ENCODE data around the gene DACT3.
A peak's percentile ranks its signal among the peaks of the same experiment; 100 is the strongest.
"Not testable (repeated sequence)": the region's sequence is repeated elsewhere in the genome, so short reads cannot be mapped to it uniquely, and the experiment has no call there.

Gene DACT3

DNA sequence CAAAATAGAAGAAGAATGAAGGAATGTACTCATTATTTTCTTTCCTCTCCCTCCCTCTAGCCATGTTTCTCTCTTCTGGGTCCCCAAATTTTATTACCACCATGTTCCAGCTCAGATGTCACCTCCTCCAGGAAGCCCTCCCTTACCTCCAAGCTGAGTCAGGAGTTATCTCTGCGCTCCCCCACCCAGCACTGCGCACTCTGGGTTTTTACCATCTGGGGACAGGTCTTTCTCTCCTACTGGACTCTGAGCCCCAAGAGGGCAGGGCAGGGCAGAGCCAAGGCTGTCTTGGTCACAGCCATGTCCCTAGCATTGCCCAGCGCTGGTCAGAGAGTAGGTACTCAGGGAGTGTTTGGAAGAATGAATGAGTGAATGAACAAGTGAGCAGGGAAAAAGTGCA is 27.9 kb downstream of the DACT3 start:
- no peak for DNase-seq

- no peak for DNase-seq
Measured at GRCh38 chr19:46631481-46631880, 29.5 kb downstream of the DACT3 start.

DNA sequence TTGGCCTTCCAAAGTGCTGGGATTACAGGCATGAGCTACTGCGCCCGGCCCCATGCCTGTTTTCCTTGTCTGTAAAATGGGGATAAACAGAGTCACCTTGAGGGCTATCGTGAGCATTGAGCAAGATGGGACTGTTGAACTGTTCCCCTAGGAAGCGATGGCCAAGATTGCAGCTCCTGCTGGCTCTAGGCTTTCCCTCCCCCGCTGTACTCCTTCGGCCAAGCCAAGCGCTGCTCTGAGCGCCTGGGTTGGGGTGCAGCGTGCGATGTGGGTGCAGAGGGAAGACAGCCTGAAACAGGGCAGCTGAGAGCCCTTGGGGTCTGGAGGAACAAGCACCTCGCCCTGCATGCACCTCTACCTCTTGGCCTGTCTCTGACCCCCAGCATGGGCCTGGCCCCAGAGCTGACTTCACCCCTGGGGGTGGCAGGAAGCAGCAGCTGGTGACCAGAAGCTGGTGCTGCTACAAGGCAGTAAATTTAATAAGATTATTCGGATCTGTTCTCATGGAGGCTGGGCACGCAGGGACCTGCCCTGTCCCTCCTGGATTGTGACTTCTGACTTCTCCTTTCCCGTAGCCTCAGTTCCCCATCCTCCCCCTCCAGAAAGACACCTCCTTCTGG is 30.3 kb downstream of the DACT3 start:
- no peak for DNase-seq

- DNase-seq, result no peak
Measured at GRCh38 chr19:46629546-46630025, 31.4 kb downstream of the DACT3 start.

GRCh38 chr19:46628970-46629369 is 32.0 kb downstream of the DACT3 start:
- DNase-seq, result not testable (repeated sequence)

- no peak for DNase-seq
Measured at GRCh38 chr19:46626446-46626845, 34.5 kb downstream of the DACT3 start.

GRCh38 chr19:46625731-46626130 is 35.3 kb downstream of the DACT3 start:
- DNase-seq, result no peak

DNA sequence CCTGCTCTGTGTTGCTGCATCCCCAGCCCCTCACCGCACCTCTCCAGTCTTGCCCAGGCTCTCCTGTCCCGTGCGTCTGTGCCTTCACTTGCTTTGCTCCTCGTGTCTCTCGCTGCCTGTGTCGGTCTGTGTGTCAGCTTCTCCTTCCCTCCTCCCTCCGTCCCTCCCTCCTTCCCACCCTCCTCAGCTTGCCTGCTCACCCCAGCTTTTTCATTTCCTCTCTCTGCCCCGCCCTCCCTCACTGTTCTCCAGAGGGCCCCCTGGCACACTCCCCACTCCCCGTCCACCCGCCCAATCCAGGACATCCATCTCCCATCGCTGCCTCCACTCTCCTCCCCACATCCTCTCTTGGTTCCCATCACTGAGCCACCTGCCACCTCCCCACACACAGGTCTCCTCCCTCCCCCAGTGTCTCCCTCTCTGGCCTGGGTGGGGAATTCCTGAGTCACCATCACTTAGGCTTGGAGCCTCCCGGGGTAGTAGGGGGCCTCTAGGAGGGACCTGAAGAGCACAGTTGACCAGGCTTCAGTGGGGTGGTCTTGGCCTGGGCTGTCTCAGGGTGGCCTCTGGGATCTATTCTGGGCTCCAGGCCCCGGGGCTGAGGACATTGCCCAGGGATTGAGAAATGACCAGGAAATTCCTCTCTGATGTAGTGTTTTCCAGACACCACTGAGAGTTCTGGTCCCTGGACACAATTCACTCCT is 35.9 kb downstream of the DACT3 start, which contains the start of gene PTGIR:
TSS of gene PTGIR (minus strand) at position 132 of the 704 bp plus-strand sequence. CDS start 864 bp downstream, outside the sequence.
- DNase-seq, result no peak

- no peak for DNase-seq
Measured at GRCh38 chr19:46623915-46624502, 37.0 kb downstream of the DACT3 start.

GRCh38 chr19:46622118-46622446 is 38.9 kb downstream of the DACT3 start:
- DNase-seq, result no peak

- no peak for DNase-seq
Measured at GRCh38 chr19:46621191-46622117, 39.5 kb downstream of the DACT3 start.

GRCh38 chr19:46620716-46621115 is 40.3 kb downstream of the DACT3 start:
- DNase-seq, result no peak

GRCh38 chr19:46620267-46620666 is 40.7 kb downstream of the DACT3 start:
- no peak for DNase-seq

DNA sequence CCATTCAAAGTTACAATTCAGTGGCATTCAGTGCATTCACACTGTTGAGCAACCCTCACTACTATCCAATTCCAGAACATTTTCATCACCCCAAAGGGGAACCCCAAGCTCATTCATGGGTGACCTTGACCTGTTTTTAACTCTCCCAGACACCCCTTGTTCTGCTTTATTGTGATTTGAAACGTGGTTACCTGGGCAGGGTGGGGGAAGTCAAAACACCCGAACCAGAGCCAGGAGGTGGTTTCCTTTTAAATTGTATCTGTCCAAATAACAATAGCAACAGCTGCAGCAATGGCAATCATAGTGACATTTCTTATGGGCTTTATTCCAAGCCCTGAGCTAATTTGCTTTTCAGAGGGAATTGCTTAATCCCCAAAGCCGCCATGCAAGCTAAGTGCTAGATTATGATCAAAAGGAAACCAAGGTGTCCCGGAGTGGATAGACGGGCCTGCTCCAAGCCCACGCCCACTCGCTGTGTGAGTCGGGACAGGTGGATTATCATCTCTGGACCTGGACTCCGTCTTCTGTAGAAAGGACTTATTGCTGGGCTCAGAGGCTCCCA is 42.2 kb downstream of the DACT3 start:
- no peak for DNase-seq

DNA sequence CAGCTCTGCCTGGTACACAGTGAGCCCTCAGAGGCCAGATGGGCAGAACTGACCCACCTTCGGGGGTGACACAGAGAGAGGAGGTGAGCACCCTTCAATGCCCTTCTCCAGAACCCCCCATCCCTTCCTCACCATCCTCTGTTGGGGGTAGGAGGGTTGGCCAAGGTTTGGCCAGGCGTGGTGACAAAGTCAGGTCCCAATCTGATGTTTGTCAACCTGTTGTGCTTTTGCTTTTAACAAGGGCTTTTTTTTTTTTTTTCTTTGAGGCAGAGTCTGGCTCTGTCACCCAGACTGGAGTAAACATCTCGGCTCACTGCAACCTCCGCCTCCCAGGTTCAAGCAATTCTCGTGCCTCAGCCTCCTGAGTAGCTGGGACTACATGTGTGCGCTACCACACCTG is 43.4 kb downstream of the DACT3 start:
- DNase-seq, result no peak

DNA sequence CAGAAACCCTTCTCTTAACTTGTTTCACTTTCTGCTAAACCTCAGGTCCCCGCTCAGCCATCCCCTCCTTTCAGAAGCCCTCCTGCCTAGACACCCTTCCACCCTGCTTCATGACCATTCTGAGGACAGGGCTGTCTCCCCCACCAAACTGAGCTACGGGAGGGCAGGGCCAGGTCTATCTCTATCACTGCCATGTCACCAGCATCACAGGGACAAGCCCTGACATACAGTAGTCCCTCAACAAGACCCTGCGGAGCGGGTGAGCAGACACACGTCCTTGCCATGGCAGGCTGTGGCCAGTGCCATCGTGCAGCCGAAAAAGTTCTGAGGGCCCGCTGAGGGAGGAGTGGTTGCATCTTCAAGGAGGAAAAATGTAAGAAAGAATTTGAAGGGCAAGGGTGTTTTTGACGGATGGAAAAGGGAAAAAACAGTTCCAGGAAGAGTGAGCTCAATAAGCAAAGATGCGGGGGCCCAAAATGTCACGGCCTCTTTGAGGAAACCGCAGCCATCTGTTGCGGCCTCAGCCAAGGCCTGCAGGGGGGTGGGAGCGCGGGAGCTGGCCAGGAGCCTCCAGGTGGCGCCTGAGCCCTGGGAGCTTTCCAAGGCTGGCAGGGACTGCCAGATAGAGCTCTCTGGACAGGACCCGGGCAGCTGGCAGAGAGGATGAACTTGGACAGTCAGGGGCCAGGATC is 44.2 kb downstream of the DACT3 start:
- peak; percentile 37 for DNase-seq

GRCh38 chr19:46615966-46616365 is 45.0 kb downstream of the DACT3 start:
- DNase-seq, result no peak

DNA sequence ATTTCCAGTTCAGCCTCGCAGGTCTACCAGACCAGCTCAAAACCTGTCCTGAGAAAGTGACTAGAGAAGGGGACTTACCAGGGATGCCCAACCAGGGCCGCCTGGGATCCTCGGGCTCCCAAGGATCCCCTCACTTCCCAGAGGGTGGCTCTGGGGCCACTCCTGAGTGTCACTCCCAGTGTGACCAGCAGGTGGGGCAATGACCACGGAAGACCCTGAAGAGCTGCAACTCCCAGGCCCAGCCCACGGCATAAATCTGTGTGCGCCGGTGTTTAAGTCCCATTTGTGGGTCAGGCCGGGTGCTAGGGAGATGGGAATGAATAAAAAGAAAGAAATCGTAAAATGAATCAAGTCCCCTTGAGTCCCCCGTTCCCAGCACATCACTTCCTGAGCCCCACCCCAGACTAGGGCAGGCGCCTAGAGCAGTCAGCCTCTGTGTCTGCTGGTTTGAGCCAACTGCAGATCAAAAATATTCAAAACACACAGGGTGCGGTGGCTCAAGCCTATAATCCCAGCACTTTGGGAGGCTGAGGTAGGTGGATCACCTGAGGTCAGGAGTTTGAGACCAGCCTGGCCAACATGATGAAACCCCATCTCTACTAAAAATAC is 46.8 kb downstream of the DACT3 start:
- DNase-seq, result peak; percentile 31

DNA sequence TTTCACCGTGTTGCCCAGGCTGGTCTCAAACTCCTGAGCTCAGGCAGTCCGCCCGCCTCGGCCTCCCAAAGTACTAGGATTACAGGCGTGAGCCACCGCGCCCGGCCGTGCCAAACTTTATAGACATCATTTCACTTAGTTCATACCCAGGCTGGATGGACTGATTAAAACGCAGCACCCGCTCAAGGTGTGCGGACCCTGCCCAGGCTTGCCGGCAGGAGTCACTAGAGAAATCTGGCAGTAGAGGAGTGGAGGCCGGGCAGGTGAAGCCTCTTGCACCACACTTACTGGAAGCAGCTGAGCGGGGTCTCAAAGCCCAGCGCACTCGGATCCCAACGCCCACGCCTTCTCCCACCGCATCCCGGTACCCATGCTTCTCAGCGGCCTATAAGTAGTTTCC is 47.5 kb downstream of the DACT3 start:
- DNase-seq, result no peak

GRCh38 chr19:46611776-46612175 is 49.2 kb downstream of the DACT3 start:
- DNase-seq, result no peak

GRCh38 chr19:46610851-46611770 is 49.9 kb downstream of the DACT3 start:
- DNase-seq, result no peak

All from NCI-H1092 (cell line).